ENCODE measurements around the gene GYPA. TPM values are rescaled to one million over a fixed set of nuclear protein-coding genes. Genes with fewer than 3 reads are reported as not detected.

The GYPA gene
- total RNA-seq, 1 donor from 2014 or later: not detected

Other genes starting within 250 kb of the GYPA start
- gene GYPE, start 235.2 kb downstream of the GYPA start, total RNA-seq: not detected in 2 replicates
- gene GYPB, start 121.3 kb downstream of the GYPA start, total RNA-seq: not detected in 2 replicates

Data from progenitor cell of endocrine pancreas (in vitro differentiated cells).